ENCODE data around the gene AGAP9. TPM values are rescaled to one million over a fixed set of nuclear protein-coding genes. Genes with fewer than 3 reads are reported as not detected.
"Not testable (repeated sequence)": the region's sequence is repeated elsewhere in the genome, so short reads cannot be mapped to it uniquely, and the experiment has no call there.

AGAP9 gene
- total and polyA plus RNA-seq, 3 experiments from 2014 or later, result 0.23 to 5.1 (median 5.1) TPM

DNA sequence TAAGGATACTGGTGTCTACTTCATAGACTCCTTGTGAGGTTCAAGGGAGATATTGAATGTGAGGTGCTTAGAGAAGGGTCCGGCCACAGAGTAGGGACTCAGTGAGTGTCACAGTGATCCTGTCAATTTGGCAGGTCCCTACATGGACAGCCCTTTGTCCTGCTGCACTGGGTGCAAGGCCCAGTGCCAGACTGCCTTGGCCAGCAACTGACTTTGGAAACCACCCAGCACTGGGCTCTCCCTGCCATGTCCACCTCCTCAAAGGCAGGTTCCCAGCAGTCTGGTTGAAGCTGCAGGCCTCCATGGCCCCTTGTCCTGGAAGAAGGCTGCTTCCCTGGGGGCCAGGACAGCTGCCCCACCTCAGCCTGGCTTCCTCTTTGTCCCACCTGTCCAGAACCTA, 41.1 kb downstream of the AGAP9 start:
- H3K4me3 Mint-ChIP-seq; H3K4me1 ChIP-seq (ENCODE audit: insufficient read depth, low read length); H3K27ac Mint-ChIP-seq; H3K36me3 Mint-ChIP-seq; H3K9me3 ChIP-seq (ENCODE audit: low read length); H3K27me3 Mint-ChIP-seq; CTCF ChIA-PET; H3K4me3 ChIP-seq (ENCODE audit: low read length); H3K27me3 ChIP-seq (ENCODE audit: insufficient read depth, low read length, poor library complexity, severe bottlenecking); H3K36me3 ChIP-seq (ENCODE audit: insufficient read depth, low read length); H3K4me1 Mint-ChIP-seq; H3K9me3 Mint-ChIP-seq; POLR2A ChIA-PET; H3K27ac ChIP-seq (ENCODE audit: low read depth, low read length); DNase-seq: not testable (repeated sequence)

DNA sequence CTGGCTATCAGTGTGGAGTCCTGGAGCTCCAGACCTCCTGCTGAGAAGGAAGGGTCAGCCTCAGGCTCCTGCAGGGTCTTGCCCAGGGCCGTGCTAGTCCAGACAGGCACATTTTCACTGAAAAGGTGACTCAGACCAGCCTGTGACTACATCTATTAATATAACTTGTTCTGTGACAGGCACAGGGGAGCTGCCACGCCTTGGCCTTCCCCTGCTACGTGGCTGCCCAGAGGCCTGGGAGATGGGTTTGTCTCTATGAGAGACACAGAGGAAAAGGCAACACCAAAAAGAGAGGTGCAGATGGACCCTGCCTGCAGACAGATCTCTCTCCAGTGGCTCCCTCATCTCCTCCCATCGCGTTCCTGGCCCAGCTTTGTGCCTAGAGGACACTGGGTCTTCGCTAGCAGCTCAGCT, 41.7 kb downstream of the AGAP9 start:
- H3K9me3 Mint-ChIP-seq; H3K36me3 Mint-ChIP-seq; H3K4me3 ChIP-seq (ENCODE audit: low read length); H3K4me1 Mint-ChIP-seq; H3K27me3 Mint-ChIP-seq; H3K4me3 Mint-ChIP-seq; POLR2A ChIA-PET; CTCF ChIA-PET; H3K27ac Mint-ChIP-seq; H3K36me3 ChIP-seq (ENCODE audit: insufficient read depth, low read length); H3K27me3 ChIP-seq (ENCODE audit: insufficient read depth, low read length, poor library complexity, severe bottlenecking); DNase-seq; H3K9me3 ChIP-seq (ENCODE audit: low read length); H3K4me1 ChIP-seq (ENCODE audit: insufficient read depth, low read length); H3K27ac ChIP-seq (ENCODE audit: low read depth, low read length): not testable (repeated sequence)

DNA sequence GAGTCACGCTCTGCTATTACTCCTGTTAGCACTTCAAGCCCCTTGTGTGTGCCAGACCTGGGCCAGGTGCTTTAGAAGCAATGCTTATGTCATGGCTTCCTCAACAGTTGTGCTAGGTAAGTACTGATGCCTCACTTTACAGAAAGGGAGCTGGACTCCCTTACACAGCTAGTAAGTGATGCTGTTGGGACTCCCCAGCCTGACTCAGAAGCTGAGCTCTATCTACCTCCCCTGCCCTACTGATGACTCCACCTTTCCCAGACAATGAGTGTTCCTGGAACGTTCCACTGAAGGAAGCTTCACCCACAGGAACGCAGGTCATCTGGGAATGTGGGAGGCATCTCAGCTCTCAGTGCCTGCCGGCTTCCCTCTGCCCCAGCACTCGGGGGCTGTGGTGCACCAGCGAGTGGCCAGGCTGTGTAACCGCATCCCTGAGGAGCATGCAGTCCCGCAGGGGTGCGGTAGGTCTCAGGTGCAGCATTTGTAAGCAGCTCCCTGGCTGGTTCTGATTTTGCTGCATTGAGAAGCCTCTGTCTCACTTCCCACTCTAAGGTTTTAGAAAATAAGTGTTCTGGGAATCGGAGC, 42.2 kb downstream of the AGAP9 start:
- H3K27ac Mint-ChIP-seq; H3K36me3 ChIP-seq (ENCODE audit: insufficient read depth, low read length); H3K27ac ChIP-seq (ENCODE audit: low read depth, low read length); CTCF ChIA-PET; H3K4me3 ChIP-seq (ENCODE audit: low read length); H3K9me3 Mint-ChIP-seq; H3K4me1 Mint-ChIP-seq; DNase-seq; H3K27me3 ChIP-seq (ENCODE audit: insufficient read depth, low read length, poor library complexity, severe bottlenecking); H3K4me3 Mint-ChIP-seq; H3K4me1 ChIP-seq (ENCODE audit: insufficient read depth, low read length); POLR2A ChIA-PET; H3K9me3 ChIP-seq (ENCODE audit: low read length); H3K36me3 Mint-ChIP-seq; H3K27me3 Mint-ChIP-seq: not testable (repeated sequence)

DNA sequence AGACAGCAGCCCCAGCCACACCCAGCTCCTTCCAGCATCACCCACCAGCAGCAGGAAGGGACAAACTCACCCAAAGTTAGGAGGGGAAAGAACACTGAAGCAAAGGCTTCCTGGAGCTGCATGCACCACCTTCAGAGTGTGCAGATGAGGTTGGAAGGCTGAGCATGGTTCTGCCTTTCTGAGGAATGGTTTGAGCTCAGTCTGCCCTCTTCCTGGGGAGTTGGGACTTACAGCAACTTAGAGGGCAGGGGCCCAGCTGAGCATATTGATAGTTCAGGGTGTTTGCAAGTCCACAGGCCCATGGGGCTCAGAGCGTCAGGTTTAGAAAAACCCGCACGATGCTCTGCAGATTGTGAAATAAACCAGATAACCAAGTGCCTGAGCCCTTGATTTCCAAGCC, 43.3 kb downstream of the AGAP9 start:
- H3K27me3 Mint-ChIP-seq; H3K9me3 Mint-ChIP-seq; H3K36me3 Mint-ChIP-seq; DNase-seq; H3K27ac ChIP-seq (ENCODE audit: low read depth, low read length); H3K36me3 ChIP-seq (ENCODE audit: insufficient read depth, low read length); CTCF ChIA-PET; H3K9me3 ChIP-seq (ENCODE audit: low read length); H3K4me3 Mint-ChIP-seq; H3K4me3 ChIP-seq (ENCODE audit: low read length); H3K4me1 Mint-ChIP-seq; H3K4me1 ChIP-seq (ENCODE audit: insufficient read depth, low read length); H3K27ac Mint-ChIP-seq; H3K27me3 ChIP-seq (ENCODE audit: insufficient read depth, low read length, poor library complexity, severe bottlenecking); POLR2A ChIA-PET: not testable (repeated sequence)

DNA sequence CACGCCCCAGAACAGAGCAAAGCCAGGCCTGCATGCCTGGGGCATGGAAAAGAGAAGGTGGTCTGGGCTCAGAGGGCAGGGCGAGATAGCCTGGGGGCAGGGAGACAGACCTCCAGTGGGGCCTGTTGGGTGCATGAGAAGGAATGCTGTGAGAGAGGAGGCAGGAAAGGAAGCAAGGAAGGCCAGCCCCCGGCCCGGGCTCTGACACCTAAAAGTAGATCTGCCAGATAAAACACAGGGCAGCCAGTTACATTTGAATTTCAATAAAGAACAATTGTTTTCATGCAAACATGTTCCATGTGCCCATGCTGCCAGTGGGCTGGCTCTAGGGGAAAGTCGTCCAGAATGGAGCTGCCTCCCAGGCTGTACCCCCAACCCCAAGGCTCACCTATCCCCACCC, 45.3 kb downstream of the AGAP9 start:
- H3K9me3 ChIP-seq (ENCODE audit: low read length); H3K27ac Mint-ChIP-seq; H3K4me1 Mint-ChIP-seq; H3K4me1 ChIP-seq (ENCODE audit: insufficient read depth, low read length); POLR2A ChIA-PET; H3K27me3 Mint-ChIP-seq; H3K9me3 Mint-ChIP-seq; H3K27me3 ChIP-seq (ENCODE audit: insufficient read depth, low read length, poor library complexity, severe bottlenecking); H3K4me3 ChIP-seq (ENCODE audit: low read length); H3K36me3 Mint-ChIP-seq; H3K36me3 ChIP-seq (ENCODE audit: insufficient read depth, low read length); H3K4me3 Mint-ChIP-seq; CTCF ChIA-PET; H3K27ac ChIP-seq (ENCODE audit: low read depth, low read length); DNase-seq: not testable (repeated sequence)

DNA sequence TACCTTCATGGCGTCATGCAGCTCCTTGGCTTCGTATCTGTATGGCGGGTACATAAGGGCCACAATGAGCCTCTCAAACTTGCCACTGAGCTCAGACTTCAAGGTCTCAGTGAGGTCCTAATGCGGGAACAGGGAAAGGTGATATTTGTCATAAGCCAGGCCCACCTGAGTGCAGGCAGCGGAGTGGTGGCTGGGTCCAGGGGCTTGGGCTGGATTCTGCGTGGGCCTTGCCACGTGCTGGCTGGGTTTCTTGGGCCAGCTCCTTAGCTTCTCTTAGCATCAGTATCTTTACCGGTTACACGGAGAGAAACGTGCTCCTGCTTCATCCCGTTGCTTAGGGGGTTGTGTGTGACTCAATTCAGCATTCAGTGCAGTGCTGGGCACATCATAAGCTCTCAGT, 46.4 kb downstream of the AGAP9 start:
- H3K9me3 ChIP-seq (ENCODE audit: low read length); H3K27ac ChIP-seq (ENCODE audit: low read depth, low read length); H3K4me1 Mint-ChIP-seq; CTCF ChIA-PET; H3K36me3 Mint-ChIP-seq; H3K27ac Mint-ChIP-seq; H3K4me3 ChIP-seq (ENCODE audit: low read length); H3K36me3 ChIP-seq (ENCODE audit: insufficient read depth, low read length); H3K4me3 Mint-ChIP-seq; H3K27me3 Mint-ChIP-seq; H3K9me3 Mint-ChIP-seq; POLR2A ChIA-PET; H3K4me1 ChIP-seq (ENCODE audit: insufficient read depth, low read length); DNase-seq; H3K27me3 ChIP-seq (ENCODE audit: insufficient read depth, low read length, poor library complexity, severe bottlenecking): not testable (repeated sequence)

DNA sequence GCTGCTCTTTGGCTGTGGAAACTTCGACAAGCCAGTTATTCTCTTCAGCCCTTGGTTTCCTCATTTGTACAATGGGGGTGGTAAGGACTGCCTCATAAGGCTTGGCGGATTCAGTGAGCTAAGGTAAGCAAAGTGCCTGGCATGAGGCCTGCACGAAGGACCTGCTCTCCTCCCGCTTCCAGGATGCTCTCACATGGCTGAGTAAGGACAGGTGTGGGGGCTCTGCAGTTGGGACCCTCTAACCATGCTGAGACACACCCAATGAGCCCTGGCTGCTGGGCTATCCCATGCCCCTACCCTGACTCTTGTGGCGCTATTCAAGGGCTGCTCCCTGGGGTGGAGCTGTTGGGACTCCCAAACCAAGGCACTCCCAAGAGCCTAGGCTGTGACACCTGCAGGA, 48.3 kb downstream of the AGAP9 start:
- DNase-seq; H3K4me1 Mint-ChIP-seq; H3K36me3 Mint-ChIP-seq; H3K27me3 ChIP-seq (ENCODE audit: insufficient read depth, low read length, poor library complexity, severe bottlenecking); H3K4me3 ChIP-seq (ENCODE audit: low read length); H3K9me3 ChIP-seq (ENCODE audit: low read length); POLR2A ChIA-PET; H3K4me1 ChIP-seq (ENCODE audit: insufficient read depth, low read length); H3K36me3 ChIP-seq (ENCODE audit: insufficient read depth, low read length); H3K27ac Mint-ChIP-seq; H3K27me3 Mint-ChIP-seq; CTCF ChIA-PET; H3K9me3 Mint-ChIP-seq; H3K4me3 Mint-ChIP-seq; H3K27ac ChIP-seq (ENCODE audit: low read depth, low read length): not testable (repeated sequence)

DNA sequence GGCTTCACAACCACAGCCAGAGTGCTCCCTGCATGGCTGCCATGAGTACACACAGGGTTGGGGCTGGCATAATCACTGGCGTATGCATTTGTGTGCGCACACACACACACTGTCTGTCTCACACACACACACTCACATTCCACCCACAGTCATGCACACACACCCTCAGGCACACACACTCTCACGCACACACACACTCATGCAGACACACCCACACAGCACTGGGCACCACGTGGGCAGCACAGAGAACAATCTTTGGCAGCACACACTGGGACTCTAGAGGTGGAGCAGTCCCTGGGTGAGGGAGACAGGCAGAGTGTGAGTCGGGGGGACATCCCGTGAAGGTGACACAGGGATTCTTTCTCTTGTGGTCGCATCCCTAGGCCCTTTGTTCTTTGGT, 49.9 kb downstream of the AGAP9 start:
- H3K27me3 ChIP-seq (ENCODE audit: insufficient read depth, low read length, poor library complexity, severe bottlenecking); H3K36me3 Mint-ChIP-seq; H3K9me3 Mint-ChIP-seq; H3K9me3 ChIP-seq (ENCODE audit: low read length); POLR2A ChIA-PET; H3K4me1 ChIP-seq (ENCODE audit: insufficient read depth, low read length); H3K4me3 Mint-ChIP-seq; H3K4me3 ChIP-seq (ENCODE audit: low read length); H3K36me3 ChIP-seq (ENCODE audit: insufficient read depth, low read length); DNase-seq; CTCF ChIA-PET; H3K4me1 Mint-ChIP-seq; H3K27ac Mint-ChIP-seq; H3K27me3 Mint-ChIP-seq; H3K27ac ChIP-seq (ENCODE audit: low read depth, low read length): not testable (repeated sequence)

DNA sequence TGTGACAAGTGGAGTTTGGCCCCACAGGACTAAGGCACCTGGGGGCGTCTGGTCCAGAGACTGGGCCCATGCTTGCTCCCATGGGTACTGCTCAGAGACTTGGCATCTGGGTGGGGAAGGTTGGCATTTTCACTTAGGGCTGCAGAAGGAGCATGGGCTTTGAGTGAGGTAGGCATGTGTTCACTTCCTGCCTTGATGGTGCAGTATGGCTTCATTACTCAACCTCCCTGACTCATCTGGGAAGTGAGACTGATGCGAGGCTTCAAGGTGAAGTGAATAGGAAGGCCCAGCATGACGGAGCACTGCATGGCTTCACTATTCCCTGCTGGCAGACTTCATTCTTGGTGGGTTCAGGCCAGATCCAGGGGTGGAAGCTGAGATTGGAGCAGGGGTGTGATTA, 50.8 kb downstream of the AGAP9 start:
- H3K4me1 Mint-ChIP-seq; H3K4me3 Mint-ChIP-seq; DNase-seq; H3K4me1 ChIP-seq (ENCODE audit: insufficient read depth, low read length); H3K9me3 Mint-ChIP-seq; H3K9me3 ChIP-seq (ENCODE audit: low read length); POLR2A ChIA-PET; H3K27ac Mint-ChIP-seq; CTCF ChIA-PET; H3K27ac ChIP-seq (ENCODE audit: low read depth, low read length); H3K36me3 ChIP-seq (ENCODE audit: insufficient read depth, low read length); H3K27me3 ChIP-seq (ENCODE audit: insufficient read depth, low read length, poor library complexity, severe bottlenecking); H3K4me3 ChIP-seq (ENCODE audit: low read length); H3K27me3 Mint-ChIP-seq; H3K36me3 Mint-ChIP-seq: not testable (repeated sequence)
